Upper lobe of left lung (tissue), 6 donors: ENCODE results near the gene ASCC1. TPM values are rescaled to one million over a fixed set of nuclear protein-coding genes. Genes with fewer than 3 reads are reported as not detected.
"Not testable (repeated sequence)": the region's sequence is repeated elsewhere in the genome, so short reads cannot be mapped to it uniquely, and the experiment has no call there.

Experiments used
- ATAC-seq, 2 donors: fragments of 200-7000 bp; cut with Tn5 transposase; one replicate each; pipeline ENCODE4 v1.9.1; 2022; ENCODE audit warnings: mild to moderate bottlenecking in 2 of 2, moderate library complexity in 2 of 2; ENCODE audit not compliant: low FRiP score in 2 of 2
- DNase-seq, 2 donors: peaks; one replicate each; pipeline ENCODE4 v3.0.0-alpha.2; 2019 to 2020
- H3K27ac ChIP-seq, 4 donors: fragments of 200-600 bp; sonication (generic); one replicate each; pipeline ENCODE4 v1.5.1; 2016 to 2019
- H3K27me3 ChIP-seq, 4 donors: fragments of 200-600 bp; sonication (generic); one replicate each; pipeline ENCODE4 v1.5.1; 2017 to 2019
- H3K36me3 ChIP-seq, 4 donors: fragments of 200-600 bp; sonication (generic); one replicate each; pipeline ENCODE4 v1.5.1; 2016 to 2019
- H3K4me1 ChIP-seq, 4 donors: fragments of 200-600 bp; sonication (generic); one replicate each; pipeline ENCODE4 v1.5.1; 2018 to 2019
- H3K4me3 ChIP-seq, 4 donors: fragments of 200-600 bp; sonication (generic); one replicate each; pipeline ENCODE4 v1.5.1; 2017 to 2019; ENCODE audit warnings: mild to moderate bottlenecking in 2 of 4, moderate library complexity in 1 of 4
- H3K9me3 ChIP-seq, 4 donors: fragments of 200-600 bp; sonication (generic); one replicate each; pipeline ENCODE4 v1.5.1; 2018 to 2019
- CTCF ChIP-seq, 6 experiments: fragments of 450-650 bp in 4 of 6; fragments of 200-600 bp in 2 of 6; sonication (generic) in 2 of 6; IDR thresholded peaks; one replicate each; pipeline ENCODE4 v1.5.1; 2016 to 2019; ENCODE audit warnings: antibody characterized with exemption in 6 of 6
- EP300 ChIP-seq, 4 donors: sonication (generic); formaldehyde crosslinking; IDR thresholded peaks; one replicate each; pipeline ENCODE4 v1.5.1; 2017; ENCODE audit warnings: antibody characterized with exemption in 4 of 4, control low read depth in 2 of 4
- POLR2A ChIP-seq, 4 donors: fragments of 450-650 bp; IDR thresholded peaks; one replicate each; pipeline ENCODE4 v1.5.1; 2016 to 2017; ENCODE audit warnings: antibody characterized with exemption in 4 of 4, mild to moderate bottlenecking in 2 of 4
- POLR2AphosphoS5 ChIP-seq, 2 donors: sonication (generic); formaldehyde crosslinking; IDR thresholded peaks; one replicate each; pipeline ENCODE4 v1.5.1; 2017; ENCODE audit warnings: antibody characterized with exemption in 2 of 2
- WGBS, 2 donors: methylation state at CpG; one replicate each; pipeline ENCODE4 v1.1.5; 2017 to 2018; 5-methylcytosine and 5-hydroxymethylcytosine counted together
- total RNA-seq, 6 donors: library from RNA; depleted of rRNA in 4 of 6; stranded (reverse); fragments of >200 nt in 4 of 6; gene quantifications; one replicate each; pipeline versions ENCODE4 v1.1.0 to v1.2.1, GENCODE V29; 2016 to 2021
- donor health status: DM: no; HTN: no; CAD: no; lungs with moderate emphysema.
- donor health status: DM: no; HTN: yes; CAD: no; lungs with severe emphysema.

The ASCC1 gene
- total RNA-seq, 6 donors from 2014 or later, result 20.4 to 40.7 (median 24.4) TPM

- H3K4me1 ChIP-seq, result peaks cover 75 to 96% (median 86%) of the 10 kb centered on the region in 4 donors
- ATAC-seq, result no peak
- H3K36me3 ChIP-seq, result no peaks in the 10 kb centered on the region
- DNase-seq, result no peak
- WGBS, 2 donors, result 72 to 90% methylated on average over 3 of the region's 3 CpGs
- no peaks in the 10 kb centered on the region for H3K9me3 ChIP-seq
- H3K27me3 ChIP-seq, result no peaks in the 10 kb centered on the region
- TF ChIP-seq EP300 (IDR thresholded peaks at IDR 0.05), result no peak
- TF ChIP-seq POLR2A (IDR thresholded peaks at IDR 0.05), result no peak
- no peak for TF ChIP-seq POLR2AphosphoS5 (IDR thresholded peaks at IDR 0.05)
- no peak for TF ChIP-seq CTCF (IDR thresholded peaks at IDR 0.05)
- no peak overlapping the region for H3K4me3 ChIP-seq
- H3K27ac ChIP-seq, result peak overlapping the region; percentile 80 to 94 (median 91)
These were observed 36.9 kb upstream of the ASCC1 start for GRCh38 chr10:72252972-72253371.

GRCh38 chr10:72251635-72252034, 35.6 kb upstream of the ASCC1 start:
- Histone ChIP-seq H3K36me3 (no peaks in the 10 kb centered on the region), H3K27me3 (no peaks in the 10 kb centered on the region), H3K4me1 (peaks cover 80 to 96% (median 91%) of the 10 kb centered on the region in 4 donors), H3K27ac (peak overlapping the region in 3 of 4 donors; percentile 88 to 94 (median 94)), H3K4me3 (no peak overlapping the region), H3K9me3 (no peaks in the 10 kb centered on the region)
- ATAC-seq (no peak), DNase-seq (no peak)
- no peak for TF ChIP-seq EP300 (IDR thresholded peaks at IDR 0.05)
- no peak for TF ChIP-seq POLR2AphosphoS5 (IDR thresholded peaks at IDR 0.05)
- TF ChIP-seq CTCF (IDR thresholded peaks at IDR 0.05), result no peak
- TF ChIP-seq POLR2A (IDR thresholded peaks at IDR 0.05), result no peak
- 92 to 95% methylated on average over 6 of the region's 6 CpGs for WGBS, 2 donors

GRCh38 chr10:72250666-72251065, 34.6 kb upstream of the ASCC1 start:
- TF ChIP-seq CTCF (IDR thresholded peaks at IDR 0.05), result no peak
- peak in 1 of 4 donors; percentile 26 for TF ChIP-seq EP300 (IDR thresholded peaks at IDR 0.05)
- peak in 1 of 2 donors; percentile 41 for TF ChIP-seq POLR2AphosphoS5 (IDR thresholded peaks at IDR 0.05)
- no peak overlapping the region for H3K4me3 ChIP-seq
- H3K4me1 ChIP-seq, result peaks cover 80 to 96% (median 92%) of the 10 kb centered on the region in 4 donors
- H3K27ac ChIP-seq, result peak overlapping the region in 3 of 4 donors; percentile 62 to 94 (median 88)
- no peaks in the 10 kb centered on the region for H3K9me3 ChIP-seq
- ATAC-seq (peak in 1 of 2 donors; percentile 62), DNase-seq (peak in 1 of 2 donors; percentile 45)
- H3K36me3 ChIP-seq, result no peaks in the 10 kb centered on the region
- 77% methylated on average over 1 of the region's 1 CpG; no CpG with 5 or more reads in 1 of the 2 donors for WGBS, 2 donors
- H3K27me3 ChIP-seq, result no peaks in the 10 kb centered on the region

GRCh38 chr10:72249176-72249862, 33.2 kb upstream of the ASCC1 start:
- not testable (repeated sequence) for H3K27me3 ChIP-seq, H3K4me3 ChIP-seq, ATAC-seq, H3K36me3 ChIP-seq, H3K9me3 ChIP-seq, DNase-seq
- 83 to 85% methylated on average over 17 of the region's 17 CpGs for WGBS, 2 donors
- Histone ChIP-seq H3K27ac (peak overlapping the region; percentile 88 to 94 (median 90)), H3K4me1 (peaks cover 80 to 96% (median 91%) of the 10 kb centered on the region in 4 donors)

- Histone ChIP-seq H3K9me3 (no peaks in the 10 kb centered on the region), H3K27me3 (no peaks in the 10 kb centered on the region), H3K4me1 (peaks cover 80 to 96% (median 91%) of the 10 kb centered on the region in 4 donors), H3K27ac (peak overlapping the region; percentile 88 to 94 (median 90)), H3K4me3 (peak overlapping the region in 2 of 4 donors; percentile 17 to 27), H3K36me3 (no peaks in the 10 kb centered on the region)
- TF ChIP-seq POLR2AphosphoS5 (IDR thresholded peaks at IDR 0.05), result peak; percentile 73 to 95
- peak; percentile 70 to 99 (median 86) for TF ChIP-seq EP300 (IDR thresholded peaks at IDR 0.05)
- TF ChIP-seq CTCF (IDR thresholded peaks at IDR 0.05), result peak in 3 of 6 experiments; percentile 4 to 25 (median 4)
- TF ChIP-seq POLR2A (IDR thresholded peaks at IDR 0.05), result peak in 2 of 4 donors; percentile 48 to 64
- 12 to 14% methylated on average over 10 of the region's 10 CpGs for WGBS, 2 donors
- DNase-seq (peak; percentile 74 to 94), ATAC-seq (peak; percentile 89 to 94)
These were observed 32.5 kb upstream of the ASCC1 start for GRCh38 chr10:72248468-72249151.
